ENCODE measurements around the gene ITCH.

DNA sequence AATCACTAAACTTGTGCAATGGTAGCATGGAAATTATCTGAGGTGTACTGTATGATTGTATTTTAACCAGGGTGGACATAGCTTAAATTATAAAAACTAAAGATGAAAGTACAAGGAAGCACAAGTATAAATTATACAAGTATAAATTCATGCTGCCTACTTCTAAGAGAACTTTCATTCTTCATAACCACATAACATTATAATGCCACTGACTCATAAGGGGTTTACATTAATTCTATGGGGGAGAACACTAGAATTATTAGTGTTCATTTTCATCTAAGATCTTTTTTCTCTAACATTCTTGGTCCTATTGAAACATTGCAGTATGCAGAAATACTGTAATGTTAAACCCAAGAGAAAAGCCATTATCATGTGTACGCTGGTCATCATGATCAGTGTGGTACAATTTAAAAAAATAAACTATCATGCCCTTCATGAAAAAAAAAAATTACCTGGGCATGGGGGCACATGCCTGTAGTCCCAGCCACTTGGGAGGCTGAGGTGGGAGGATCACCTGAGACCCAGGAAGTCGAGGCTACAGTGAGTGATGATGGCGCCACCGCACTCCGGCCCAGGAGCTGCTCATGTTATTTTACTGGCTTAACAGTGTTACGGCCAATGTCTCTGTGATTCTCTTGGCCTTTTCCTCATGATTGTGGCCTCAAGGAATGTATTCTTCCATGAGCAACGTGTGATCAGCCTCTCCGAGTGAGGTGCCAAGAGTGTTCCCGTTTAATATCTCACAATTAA lies 34.0 kb upstream of the ITCH start:
- no peak for TF ChIP-seq EP300 (IDR thresholded peaks at IDR 0.05)
- no peak for TF ChIP-seq POLR2AphosphoS5 (IDR thresholded peaks at IDR 0.05)
